GM18526 (cell line): ENCODE measurements around the gene MAGI2.

Experiments
- POLR2A ChIP-seq: IDR thresholded peaks from 3 replicates; pipeline ENCODE4 v1.6.1; 2011; ENCODE audit not compliant: insufficient read length; ENCODE audit errors: extremely low read depth

Gene MAGI2

GRCh38 chr7:78333530-78334425, 1119.7 kb downstream of the MAGI2 start:
- no peak for TF ChIP-seq POLR2A

- TF ChIP-seq POLR2A: no peak
Observed at GRCh38 chr7:78329001-78329655, 1124.3 kb downstream of the MAGI2 start.

- TF ChIP-seq POLR2A: no peak
Observed at GRCh38 chr7:78327718-78328117, 1125.7 kb downstream of the MAGI2 start.

- TF ChIP-seq POLR2A: no peak
Observed at GRCh38 chr7:78326876-78327275, 1126.6 kb downstream of the MAGI2 start.

GRCh38 chr7:78326189-78326588, 1127.3 kb downstream of the MAGI2 start:
- no peak for TF ChIP-seq POLR2A

- no peak for TF ChIP-seq POLR2A
Observed at GRCh38 chr7:78323118-78323517, 1130.3 kb downstream of the MAGI2 start.

- no peak for TF ChIP-seq POLR2A
Observed at GRCh38 chr7:78317371-78317770, 1136.1 kb downstream of the MAGI2 start.

GRCh38 chr7:78316110-78316509, 1137.4 kb downstream of the MAGI2 start:
- TF ChIP-seq POLR2A: no peak

GRCh38 chr7:78315119-78315518, 1138.3 kb downstream of the MAGI2 start:
- TF ChIP-seq POLR2A: no peak

GRCh38 chr7:78311181-78311580, 1142.3 kb downstream of the MAGI2 start:
- TF ChIP-seq POLR2A: no peak

- TF ChIP-seq POLR2A: no peak
Observed at GRCh38 chr7:78307892-78308291, 1145.6 kb downstream of the MAGI2 start.

GRCh38 chr7:78306634-78307033, 1146.8 kb downstream of the MAGI2 start:
- TF ChIP-seq POLR2A: no peak

GRCh38 chr7:78301407-78301806, 1152.1 kb downstream of the MAGI2 start:
- TF ChIP-seq POLR2A: no peak

GRCh38 chr7:78299088-78299487, 1154.4 kb downstream of the MAGI2 start:
- no peak for TF ChIP-seq POLR2A

GRCh38 chr7:78296644-78297371, 1156.7 kb downstream of the MAGI2 start:
- TF ChIP-seq POLR2A: no peak
